Ecto neural progenitor cell (in vitro differentiated cells): ENCODE results near the gene ADAMTS17.
A peak's percentile ranks its signal among the peaks of the same experiment; 100 is the strongest.

Experiments
- DNase-seq: peaks from one replicate; pipeline ENCODE4 v3.0.0-alpha.2; 2018; ENCODE audit warnings: low spot score

ADAMTS17 gene

DNA sequence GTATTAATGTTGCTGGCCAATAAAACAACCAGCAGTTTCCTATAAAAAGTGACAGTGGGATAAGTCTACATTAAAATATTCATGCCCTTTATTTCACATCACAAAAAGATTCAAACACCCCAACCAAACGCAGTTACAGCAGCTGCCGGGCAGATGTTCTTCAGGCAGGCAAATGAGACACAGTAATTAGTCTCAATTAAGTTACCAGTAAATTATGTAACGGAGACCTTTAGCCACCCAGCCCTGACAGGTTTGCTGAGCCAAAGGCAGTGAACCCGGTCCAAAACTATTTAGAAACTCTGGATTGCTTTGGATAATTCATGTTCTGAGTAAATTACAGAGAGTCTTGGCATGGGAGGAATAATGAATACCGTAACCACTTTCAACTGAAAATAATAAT lies 319.4 kb downstream of the ADAMTS17 start:
- DNase-seq: no peak

- no peak for DNase-seq
Measured at GRCh38 chr15:100021653-100022052, 320.1 kb downstream of the ADAMTS17 start.

GRCh38 chr15:100020614-100021013 lies 321.2 kb downstream of the ADAMTS17 start:
- DNase-seq: no peak

DNA sequence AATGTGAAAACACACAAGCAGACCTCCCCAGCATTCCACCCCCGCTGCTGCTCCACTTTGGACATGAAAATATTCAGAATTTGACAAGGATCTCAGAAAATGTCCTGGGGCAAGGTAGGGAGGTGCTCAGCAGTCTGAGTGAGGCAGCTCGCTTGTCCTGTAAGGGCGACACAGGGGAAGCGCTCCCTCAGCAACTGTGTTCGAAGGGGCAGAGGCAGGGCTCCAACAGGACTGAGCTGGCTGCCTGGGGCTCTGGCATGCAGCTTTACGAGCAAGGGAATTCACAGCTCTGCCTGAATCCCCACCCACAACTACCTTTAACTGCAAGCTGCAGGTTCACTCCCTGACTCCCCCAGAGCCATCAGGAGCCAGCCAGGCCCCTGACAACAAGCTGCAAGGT lies 321.6 kb downstream of the ADAMTS17 start:
- DNase-seq: peak; percentile 62

GRCh38 chr15:100019601-100020000 lies 322.2 kb downstream of the ADAMTS17 start:
- no peak for DNase-seq

GRCh38 chr15:100018191-100018590 lies 323.6 kb downstream of the ADAMTS17 start:
- DNase-seq: no peak

GRCh38 chr15:100017140-100017539 lies 324.6 kb downstream of the ADAMTS17 start:
- DNase-seq: no peak

GRCh38 chr15:100016632-100017031 lies 325.1 kb downstream of the ADAMTS17 start:
- no peak for DNase-seq

DNA sequence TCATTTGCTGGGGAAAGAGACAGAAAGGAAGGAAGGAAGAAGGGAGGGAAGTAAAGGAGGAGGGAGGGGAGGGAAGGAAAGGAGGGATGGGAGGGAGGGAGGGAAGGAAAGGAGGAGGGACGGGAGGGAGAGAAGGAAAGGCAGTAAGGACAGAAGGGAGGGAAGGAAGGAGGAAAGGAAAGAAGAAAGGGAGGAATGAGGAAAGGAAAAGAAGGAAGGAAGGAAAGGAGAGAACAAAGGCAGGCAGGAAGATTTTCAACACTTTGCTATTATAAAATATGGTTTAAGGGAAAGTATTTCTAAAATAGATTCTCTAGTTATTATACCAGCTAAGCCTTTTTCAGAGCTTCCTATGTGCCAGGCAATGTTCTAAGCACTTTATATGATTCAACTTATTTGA lies 330.5 kb downstream of the ADAMTS17 start:
- DNase-seq: no peak

- DNase-seq: no peak
Measured at GRCh38 chr15:100009372-100009771, 332.4 kb downstream of the ADAMTS17 start.

DNA sequence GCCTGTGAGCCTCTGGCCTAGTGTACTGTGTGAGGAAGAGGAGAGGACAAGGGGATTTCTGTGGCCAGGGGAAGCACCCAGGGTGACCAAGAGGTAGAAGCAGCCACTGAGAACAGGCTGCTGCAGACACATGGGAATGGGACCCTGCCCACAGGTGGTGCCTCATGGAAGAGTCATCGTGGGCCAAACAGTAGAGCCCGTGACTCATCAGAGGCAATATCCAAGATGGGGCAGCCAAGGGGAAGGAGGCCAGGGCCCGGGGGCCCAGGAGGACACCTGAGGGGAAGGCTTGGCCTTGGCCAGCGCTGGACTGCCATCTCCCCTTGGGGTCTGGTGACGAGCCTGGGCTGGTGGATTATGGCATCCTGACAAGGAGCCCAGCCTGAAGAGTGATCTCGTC lies 333.5 kb downstream of the ADAMTS17 start:
- no peak for DNase-seq

- no peak for DNase-seq
Measured at GRCh38 chr15:100007609-100008008, 334.2 kb downstream of the ADAMTS17 start.

DNA sequence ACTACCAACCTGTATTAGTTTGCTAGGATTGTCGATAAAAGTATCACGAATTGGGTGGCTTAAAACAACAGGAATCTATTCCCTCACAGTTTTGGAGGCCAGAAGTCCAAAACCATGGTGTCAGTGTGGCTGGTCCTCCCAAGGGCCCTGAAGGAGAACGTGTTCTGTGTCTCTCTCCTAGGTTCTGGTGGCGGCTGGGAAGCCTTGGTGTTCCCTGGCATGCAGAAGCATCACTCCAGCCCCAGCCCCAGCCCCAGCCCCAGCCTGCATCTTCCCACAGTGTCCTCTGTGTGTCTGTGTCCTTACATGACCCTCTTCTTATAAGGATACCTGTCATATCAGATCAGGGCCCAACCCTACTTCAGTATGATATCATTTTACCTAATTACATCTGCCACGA lies 336.1 kb downstream of the ADAMTS17 start:
- DNase-seq: no peak

DNA sequence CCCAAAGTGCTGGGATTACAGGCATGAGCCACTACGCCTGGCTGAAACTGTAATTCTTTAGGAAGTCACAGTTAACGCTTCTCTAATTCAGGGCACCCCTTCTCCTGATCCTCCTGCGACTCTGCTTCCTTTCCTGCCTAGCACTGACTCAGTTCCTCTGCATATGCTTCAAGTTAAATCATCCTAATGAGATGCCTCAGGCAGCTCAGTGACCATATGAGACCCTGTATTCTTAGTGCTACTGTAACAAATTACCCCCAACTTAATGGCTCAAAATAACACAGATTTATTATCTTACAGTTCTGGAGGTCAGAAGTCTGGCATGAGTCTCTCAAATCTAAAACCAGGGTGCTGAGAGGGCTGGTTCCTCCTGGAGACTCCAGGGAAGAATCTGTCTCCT lies 336.8 kb downstream of the ADAMTS17 start:
- DNase-seq: no peak

GRCh38 chr15:100002787-100003536 lies 338.8 kb downstream of the ADAMTS17 start:
- DNase-seq: no peak

DNA sequence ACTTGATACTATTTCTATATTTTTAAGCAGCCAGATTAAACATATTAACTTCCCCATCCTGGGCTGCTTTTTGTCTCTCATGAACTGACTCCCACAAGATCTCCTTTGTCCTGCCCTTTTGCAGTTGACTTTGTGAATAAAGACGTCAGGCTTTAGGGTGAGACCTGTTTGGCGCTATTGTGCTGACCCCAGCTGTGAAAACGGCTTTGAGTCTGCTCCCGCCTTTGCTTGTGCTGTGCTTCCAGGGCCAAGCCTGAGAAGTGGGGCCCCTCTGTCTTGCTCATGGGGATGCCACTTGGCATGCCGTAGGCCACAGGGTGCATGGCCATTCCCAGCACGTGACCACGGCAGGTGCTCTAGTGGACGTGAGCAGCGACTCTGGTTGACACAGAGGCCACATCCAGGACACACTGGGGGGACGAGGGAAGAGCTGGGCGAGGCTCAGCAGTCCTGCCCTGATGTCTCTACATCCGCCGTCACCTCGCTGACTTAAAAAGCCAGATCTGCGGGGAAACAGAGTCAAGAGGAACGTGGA lies 339.6 kb downstream of the ADAMTS17 start:
- no peak for DNase-seq

DNA sequence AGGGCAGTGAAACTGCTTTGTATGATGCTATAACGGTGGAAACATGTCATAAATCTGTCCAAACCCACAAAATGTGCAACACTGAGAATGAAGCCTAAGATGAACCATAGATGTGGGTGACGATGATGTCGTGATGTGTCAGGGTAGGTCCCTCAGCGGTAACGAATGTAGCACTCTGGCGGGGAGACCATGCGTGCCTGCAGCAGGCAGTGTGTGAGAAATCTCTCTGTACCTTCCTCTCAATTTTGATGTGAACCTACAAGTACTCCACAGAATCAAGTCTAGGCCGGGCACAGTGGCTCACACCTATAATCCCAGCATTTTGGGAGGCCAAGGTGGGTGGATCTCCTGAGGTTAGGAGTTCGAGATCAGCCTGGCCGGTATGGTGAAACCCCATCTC lies 340.4 kb downstream of the ADAMTS17 start:
- DNase-seq: no peak

GRCh38 chr15:99999282-100000070 lies 342.3 kb downstream of the ADAMTS17 start:
- DNase-seq: no peak

GRCh38 chr15:99998661-99999101 lies 343.1 kb downstream of the ADAMTS17 start:
- DNase-seq: no peak

DNA sequence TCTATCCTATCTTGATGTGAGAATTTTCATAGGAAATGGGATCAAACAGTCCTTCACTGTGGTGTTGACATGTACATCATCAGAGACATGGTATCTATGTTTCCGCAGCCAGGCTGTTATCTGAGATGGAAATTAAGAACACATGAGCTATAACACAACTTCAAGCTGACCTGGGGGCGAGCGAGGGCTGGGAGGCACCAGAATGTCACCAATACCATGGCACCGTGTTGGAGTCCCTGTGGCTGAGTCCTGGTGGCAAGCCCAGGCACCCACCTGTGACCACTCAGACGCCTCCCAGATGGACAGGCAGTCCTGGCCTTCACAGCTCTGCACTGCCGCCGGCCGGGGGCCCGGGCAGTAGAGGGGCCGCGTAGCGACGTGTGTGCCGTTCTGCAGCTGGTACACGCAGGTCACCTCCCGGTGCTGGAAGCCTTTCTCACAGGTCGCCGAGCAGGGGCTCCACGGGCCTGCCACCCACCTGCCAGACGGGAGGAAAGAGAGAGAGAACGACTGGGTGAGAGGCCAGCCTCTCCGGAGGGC lies 344.6 kb downstream of the ADAMTS17 start:
- DNase-seq: no peak

DNA sequence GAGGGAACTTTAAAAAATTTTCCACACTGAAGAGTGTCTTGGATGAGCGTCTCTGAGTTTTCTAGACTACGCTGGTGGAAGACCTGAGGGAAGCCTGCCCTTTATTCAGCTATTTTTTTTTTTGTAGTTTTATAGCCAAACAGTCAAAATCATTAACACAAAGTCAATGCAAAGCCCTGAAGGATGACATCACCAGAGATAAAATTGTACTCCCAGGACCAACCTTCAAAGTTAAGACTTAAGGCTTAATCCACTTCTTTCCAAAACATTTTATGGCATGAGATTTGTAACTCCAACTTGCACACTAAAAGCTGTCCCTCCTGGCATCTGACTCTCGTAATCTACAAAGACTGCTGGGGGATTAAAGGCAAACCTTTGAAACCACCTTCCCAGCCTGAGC lies 345.1 kb downstream of the ADAMTS17 start:
- DNase-seq: no peak

GRCh38 chr15:99995543-99995942 lies 346.2 kb downstream of the ADAMTS17 start:
- no peak for DNase-seq

- DNase-seq: no peak
Measured at GRCh38 chr15:99994849-99995248, 346.9 kb downstream of the ADAMTS17 start.
